ENCODE measurements around the gene PTGFRN. TPM values are rescaled to one million over a fixed set of nuclear protein-coding genes. Genes with fewer than 3 reads are reported as not detected.
"Not testable (repeated sequence)": the region's sequence is repeated elsewhere in the genome, so short reads cannot be mapped to it uniquely, and the experiment has no call there.

PTGFRN gene
- total RNA-seq, 2 experiments from 2014 or later: 0.79 to 1.3 TPM

DNA sequence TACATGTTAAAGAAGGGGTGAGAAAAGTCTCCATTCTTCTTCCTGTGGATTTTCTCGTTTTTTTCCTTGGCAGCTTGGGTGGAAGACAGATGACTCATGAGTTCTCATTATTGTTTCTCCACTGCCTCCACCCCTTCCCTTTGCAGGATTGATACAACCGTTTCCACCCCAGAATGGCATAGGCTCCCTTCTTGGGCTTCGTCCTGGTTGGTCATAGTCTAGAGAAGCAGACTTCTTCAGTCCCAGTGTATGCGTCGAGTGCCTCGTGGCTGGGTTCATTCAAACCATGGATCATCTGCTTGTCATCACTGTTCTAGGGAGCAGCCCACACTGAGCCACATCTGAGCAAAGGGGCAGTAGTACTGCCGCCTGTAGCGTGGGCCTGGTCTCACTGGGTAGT lies 13.7 kb downstream of the PTGFRN start:
- no peaks in the 10 kb centered on the region for H3K27me3 Mint-ChIP-seq
- no peak for DNase-seq
- H3K4me1 Mint-ChIP-seq: peaks cover 4% of the 10 kb centered on the region
- CTCF ChIA-PET: interaction anchor here (1.4 kb wide), 1 partner anchor 12 kb away, joined by 3 read pairs; no protein-coding TSS in a partner anchor
- no peak overlapping the region for H3K4me3 Mint-ChIP-seq
- H3K9me3 Mint-ChIP-seq: no peaks in the 10 kb centered on the region
- no peak overlapping the region for H3K27ac Mint-ChIP-seq
- no peaks in the 10 kb centered on the region for H3K36me3 Mint-ChIP-seq (ENCODE audit: low read depth)
- POLR2A ChIA-PET: no interaction called here

DNA sequence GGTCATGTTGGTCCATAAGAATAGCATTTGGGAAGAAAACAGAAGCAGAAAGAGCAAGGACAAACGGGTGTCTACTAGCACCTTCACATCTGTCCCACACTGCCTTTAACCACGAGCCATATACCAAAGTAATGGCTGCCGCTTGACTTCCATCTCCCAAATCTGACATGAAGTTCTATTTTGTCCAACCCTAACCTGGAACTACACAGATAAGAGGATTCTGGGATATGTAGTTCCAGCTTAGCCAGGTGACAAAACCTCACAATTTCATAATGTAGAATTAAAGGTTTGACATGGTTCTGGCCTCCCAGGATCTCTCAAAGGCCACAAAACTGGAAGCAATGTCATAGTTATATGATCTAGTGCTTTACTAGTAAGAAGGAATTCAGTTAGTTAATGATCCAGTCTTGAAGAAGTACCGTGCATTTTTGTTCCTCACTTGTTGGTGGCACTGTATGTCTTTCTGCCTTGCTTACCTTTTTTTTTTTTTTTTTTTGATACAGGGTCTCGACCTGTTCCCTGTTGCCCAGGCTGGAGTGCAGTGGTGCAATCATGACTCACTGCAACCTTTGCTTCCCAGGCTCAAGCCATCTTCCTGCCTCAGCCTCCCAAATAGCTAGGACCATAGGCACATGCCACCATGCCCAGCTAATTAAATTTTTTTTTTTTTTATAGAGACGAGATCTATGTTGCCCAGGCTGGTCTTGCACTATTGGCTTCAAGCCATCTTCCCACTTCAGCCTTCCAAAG lies 17.5 kb downstream of the PTGFRN start:
- no peaks in the 10 kb centered on the region for H3K27me3 Mint-ChIP-seq
- no peaks in the 10 kb centered on the region for H3K36me3 Mint-ChIP-seq (ENCODE audit: low read depth)
- DNase-seq: no peak
- ChIA-PET CTCF (no interaction called here), POLR2A (no interaction called here)
- no peak overlapping the region for H3K4me3 Mint-ChIP-seq
- peaks cover 6% of the 10 kb centered on the region for H3K4me1 Mint-ChIP-seq
- H3K9me3 Mint-ChIP-seq: no peaks in the 10 kb centered on the region
- no peak overlapping the region for H3K27ac Mint-ChIP-seq

DNA sequence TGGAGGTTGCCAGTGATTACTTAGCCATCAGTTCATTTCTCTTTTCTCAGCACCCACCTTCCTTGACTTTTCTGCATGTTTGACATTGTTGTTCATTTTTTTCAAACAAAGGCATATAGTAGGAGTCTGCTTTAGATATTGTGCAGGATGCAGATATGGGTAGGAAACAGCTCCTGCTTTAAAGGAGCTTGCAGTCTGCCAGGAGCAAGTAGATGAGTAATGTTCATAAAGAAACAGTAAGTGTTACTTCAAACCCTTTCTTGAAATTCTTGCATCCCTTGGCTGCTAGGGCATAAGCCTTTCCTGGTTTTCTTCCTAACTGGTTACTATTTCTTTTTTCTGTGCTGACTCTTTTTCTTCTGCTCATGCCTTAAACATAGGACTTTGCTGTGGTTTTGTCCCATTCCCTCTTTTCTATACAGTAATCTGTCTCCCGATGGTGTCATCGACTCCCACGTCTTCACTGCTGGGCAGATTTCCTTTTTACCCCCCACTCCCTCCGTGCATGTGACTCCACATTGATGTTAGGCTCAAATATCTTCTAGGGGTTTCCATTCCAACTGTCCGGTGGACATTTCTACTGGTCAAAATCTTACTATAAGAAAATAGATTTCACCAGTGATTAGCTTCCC lies 20.4 kb downstream of the PTGFRN start:
- H3K27ac Mint-ChIP-seq: no peak overlapping the region
- peaks cover 3% of the 10 kb centered on the region for H3K9me3 Mint-ChIP-seq
- ChIA-PET POLR2A (no interaction called here), CTCF (interaction anchor here (1.7 kb wide), 1 partner anchor 14 kb away, joined by 8 read pairs; no protein-coding TSS in a partner anchor)
- H3K27me3 Mint-ChIP-seq: peaks cover 1% of the 10 kb centered on the region
- peaks cover 6% of the 10 kb centered on the region for H3K36me3 Mint-ChIP-seq (ENCODE audit: low read depth)
- H3K4me1 Mint-ChIP-seq: peaks cover 29% of the 10 kb centered on the region
- DNase-seq: no peak
- no peak overlapping the region for H3K4me3 Mint-ChIP-seq

DNA sequence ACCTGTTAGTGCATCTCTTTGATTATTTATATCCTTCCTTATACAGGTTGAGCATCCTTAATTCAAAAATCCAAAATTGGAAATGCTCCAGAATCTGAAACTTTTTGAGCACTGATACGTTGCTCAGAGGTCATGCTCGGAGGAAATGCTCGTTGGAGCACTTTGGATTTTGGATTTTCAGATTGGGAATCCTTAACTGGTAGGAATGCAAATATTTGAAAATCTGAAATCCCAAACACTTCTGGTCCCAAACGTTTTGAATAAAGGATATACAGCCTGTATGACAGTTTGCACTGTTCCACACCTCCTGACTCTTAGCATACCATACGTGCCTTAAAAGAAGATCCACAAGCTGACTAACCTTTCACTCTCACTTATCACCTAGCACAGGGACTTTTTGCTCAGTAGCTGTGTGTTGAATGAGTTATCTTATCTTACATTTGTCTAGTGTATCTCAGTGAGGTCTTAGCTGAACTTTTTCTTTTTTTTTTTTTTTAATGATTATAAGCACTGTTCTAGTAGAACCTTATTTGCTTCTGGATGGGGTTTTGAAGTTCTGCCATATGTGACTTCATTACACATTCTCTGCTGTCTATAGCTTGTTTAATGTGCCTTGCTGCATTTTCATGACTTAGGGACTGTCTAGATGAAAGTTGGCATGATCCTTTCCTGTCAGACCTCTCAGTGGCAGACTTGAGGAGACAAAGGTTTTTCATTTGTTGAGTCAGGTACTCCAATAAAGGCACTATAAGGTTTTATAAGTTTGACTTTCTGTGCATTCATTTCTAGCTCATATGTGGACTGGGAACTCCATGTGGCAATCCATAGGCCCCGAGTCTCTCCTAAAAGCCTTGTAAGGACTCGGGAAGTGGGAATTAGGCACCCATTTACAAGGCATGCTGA lies 21.6 kb downstream of the PTGFRN start:
- Mint-ChIP-seq H3K36me3 (ENCODE audit: low read depth) (peaks cover 6% of the 10 kb centered on the region), H3K27ac (no peak overlapping the region), H3K4me1 (peaks cover 30% of the 10 kb centered on the region), H3K27me3 (peaks cover 2% of the 10 kb centered on the region), H3K4me3 (no peak overlapping the region), H3K9me3 (peaks cover 3% of the 10 kb centered on the region)
- DNase-seq: no peak
- ChIA-PET POLR2A (interaction anchor here (0.6 kb wide), 1 partner anchor 16 kb away, joined by 3 read pairs; no protein-coding TSS in a partner anchor), CTCF (interaction anchor here (0.9 to 1.7 kb wide), 2 partner anchors 10 to 15 kb away, joined by 3 to 8 read pairs; no protein-coding TSS in a partner anchor)

DNA sequence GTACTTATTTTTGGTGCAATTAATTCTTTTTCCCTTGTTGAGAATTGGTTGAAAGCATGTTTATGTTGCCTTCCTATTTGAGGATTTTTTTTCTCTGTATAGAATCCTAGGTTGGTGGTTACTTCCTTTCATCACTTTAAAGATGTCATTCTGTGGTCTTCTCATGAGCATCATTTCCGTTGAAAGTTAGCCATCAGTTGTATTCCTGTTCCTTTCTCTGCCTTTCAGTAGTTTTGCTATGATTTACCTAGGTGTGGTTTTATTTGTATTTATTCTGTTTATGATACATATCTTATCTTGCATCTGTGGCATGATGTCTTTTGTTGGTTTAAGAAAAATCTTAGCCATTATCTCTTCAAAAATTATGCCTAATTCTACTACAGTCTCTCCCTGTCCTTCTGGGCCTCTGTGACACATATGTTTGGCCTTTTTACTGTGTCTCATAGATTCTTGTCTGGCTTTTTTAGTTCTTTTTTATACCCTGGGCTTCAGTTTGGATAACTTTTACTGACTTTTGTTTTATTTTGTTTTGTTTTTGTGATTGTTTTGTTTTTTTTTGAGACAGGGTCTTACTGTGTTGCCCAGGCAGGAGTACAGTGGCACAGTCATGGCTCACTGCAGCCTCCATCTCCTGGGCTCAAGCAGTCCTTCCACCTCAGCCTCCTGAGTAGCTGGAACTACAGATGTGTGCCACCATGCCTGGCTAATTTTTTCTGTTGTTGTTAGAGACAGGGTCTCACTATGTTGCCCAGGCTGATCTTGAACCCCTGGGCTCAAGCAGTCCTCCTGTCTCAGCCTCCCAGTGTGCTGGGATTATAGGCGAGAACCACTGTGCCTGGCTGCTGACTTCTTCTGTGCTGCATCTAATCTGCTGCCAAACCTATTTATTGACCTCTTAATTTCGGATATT lies 24.1 kb downstream of the PTGFRN start:
- peak overlapping the region; percentile 72 for H3K27ac Mint-ChIP-seq
- DNase-seq: no peak
- peaks cover 6% of the 10 kb centered on the region for H3K36me3 Mint-ChIP-seq (ENCODE audit: low read depth)
- no peak overlapping the region for H3K4me3 Mint-ChIP-seq
- H3K9me3 Mint-ChIP-seq: peaks cover 3% of the 10 kb centered on the region
- H3K27me3 Mint-ChIP-seq: peaks cover 2% of the 10 kb centered on the region
- peaks cover 33% of the 10 kb centered on the region for H3K4me1 Mint-ChIP-seq
- ChIA-PET POLR2A (no interaction called here), CTCF (interaction anchor here (0.9 to 1.6 kb wide), 8 partner anchors 10 to 196 kb away, joined by 3 to 11 read pairs (median 4); no protein-coding TSS in a partner anchor)

DNA sequence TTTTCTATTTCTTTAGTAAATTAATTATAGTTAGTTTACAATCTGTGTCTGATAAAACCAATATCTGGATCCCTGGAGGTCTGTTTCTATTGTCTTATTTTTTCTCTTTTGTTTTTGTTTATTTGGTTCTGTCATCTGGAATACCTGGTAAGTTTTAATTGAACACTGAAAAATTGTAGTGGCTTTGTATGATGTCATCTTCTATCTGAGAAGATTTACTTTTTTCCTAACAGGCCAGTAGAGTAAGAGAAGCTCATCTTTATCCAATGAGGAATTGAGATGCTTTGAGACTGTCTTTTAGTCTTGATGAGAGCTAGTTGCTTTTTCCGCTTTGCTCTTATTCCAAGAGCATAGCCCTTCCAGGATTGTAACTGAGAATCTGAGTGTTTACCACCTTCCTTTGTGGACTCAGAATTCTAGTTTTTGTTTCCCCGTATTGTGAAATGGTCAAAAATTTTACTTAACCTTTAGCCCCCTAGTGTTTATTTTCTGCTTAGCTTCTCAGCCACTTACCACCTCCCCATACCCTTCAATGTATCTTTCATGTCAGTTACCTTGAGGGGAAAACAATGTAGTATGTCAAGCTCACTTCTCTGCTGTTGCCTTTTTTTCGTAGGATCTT lies 25.0 kb downstream of the PTGFRN start:
- Mint-ChIP-seq H3K9me3 (peaks cover 3% of the 10 kb centered on the region), H3K27ac (peak overlapping the region; percentile 71), H3K4me3 (no peak overlapping the region), H3K4me1 (peaks cover 33% of the 10 kb centered on the region), H3K36me3 (ENCODE audit: low read depth) (peaks cover 6% of the 10 kb centered on the region), H3K27me3 (peaks cover 2% of the 10 kb centered on the region)
- POLR2A ChIA-PET: interaction anchor here (0.6 kb wide), 1 partner anchor 65 kb away, joined by 4 read pairs; no protein-coding TSS in a partner anchor
- CTCF ChIA-PET: interaction anchor here (0.7 to 1.6 kb wide), 12 partner anchors 9 to 201 kb away, joined by 3 to 11 read pairs (median 4); no protein-coding TSS in a partner anchor
- DNase-seq: no peak

DNA sequence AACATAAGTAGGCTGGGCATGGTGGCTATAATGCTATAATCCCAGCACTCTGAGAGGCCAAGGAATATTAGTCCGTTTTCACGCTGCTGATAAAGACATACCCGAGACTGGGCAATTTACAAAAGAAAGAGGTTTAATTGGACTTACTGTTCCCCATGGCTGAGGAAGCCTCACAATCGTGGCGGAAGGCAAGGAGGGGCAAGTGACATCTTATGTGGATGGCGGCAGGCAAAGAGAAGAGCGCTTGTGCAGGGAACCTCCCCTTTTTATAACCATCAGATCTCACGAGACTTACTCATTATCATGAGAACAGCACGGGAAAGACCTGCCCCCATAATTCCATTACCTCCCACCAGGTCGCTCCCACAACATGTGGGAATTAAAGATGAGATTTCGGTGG lies 28.5 kb downstream of the PTGFRN start:
- Mint-ChIP-seq H3K9me3 (peaks cover 3% of the 10 kb centered on the region), H3K27me3 (peaks cover 2% of the 10 kb centered on the region), H3K4me1 (peaks cover 34% of the 10 kb centered on the region), H3K4me3 (no peak overlapping the region), H3K27ac (no peak overlapping the region), H3K36me3 (ENCODE audit: low read depth) (peaks cover 6% of the 10 kb centered on the region)
- DNase-seq: no peak
- ChIA-PET CTCF (no interaction called here), POLR2A (no interaction called here)

DNA sequence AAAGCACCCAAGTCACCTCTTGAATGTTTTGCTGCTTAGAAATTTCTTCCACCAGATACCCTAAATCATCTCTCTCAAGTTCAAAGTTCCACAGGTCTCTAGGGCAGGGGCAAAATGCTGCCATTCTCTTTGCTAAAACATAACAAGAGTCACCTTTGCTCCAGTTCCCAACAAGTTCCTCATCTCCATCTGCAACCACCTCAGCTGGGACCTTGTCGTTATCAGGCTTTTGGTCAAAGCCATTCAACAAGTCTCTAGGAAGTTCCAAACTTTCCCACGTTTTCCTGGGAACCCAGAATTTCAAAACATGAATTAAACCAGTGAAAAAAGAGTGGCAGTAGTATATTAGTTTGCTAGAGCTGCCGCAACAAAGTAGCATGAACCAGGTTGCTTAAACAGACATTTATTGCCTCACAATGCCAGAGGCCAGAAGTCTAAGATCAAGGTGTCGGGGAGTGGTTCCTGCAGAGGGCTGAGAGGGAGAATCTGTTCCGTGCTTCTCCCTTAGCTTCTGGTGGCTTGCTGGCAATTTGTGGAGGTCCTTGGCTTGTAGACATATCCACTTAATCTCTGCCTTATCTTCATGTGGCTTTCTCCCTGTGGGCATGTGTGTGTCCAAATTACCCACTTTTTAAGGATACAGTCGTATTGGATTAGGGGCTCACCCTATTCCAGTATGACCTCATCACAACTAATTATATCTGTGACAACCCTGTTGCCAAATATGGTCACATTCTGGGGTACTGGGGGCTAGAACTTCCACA lies 30.2 kb downstream of the PTGFRN start:
- H3K9me3 Mint-ChIP-seq; POLR2A ChIA-PET; H3K4me3 Mint-ChIP-seq; H3K27me3 Mint-ChIP-seq; H3K36me3 Mint-ChIP-seq (ENCODE audit: low read depth); H3K27ac Mint-ChIP-seq; DNase-seq: not testable (repeated sequence)
- H3K4me1 Mint-ChIP-seq: peaks cover 27% of the 10 kb centered on the region
- CTCF ChIA-PET: interaction anchor here (1.1 kb wide), 2 partner anchors 9 to 15 kb away, joined by 3 to 4 read pairs; no protein-coding TSS in a partner anchor

DNA sequence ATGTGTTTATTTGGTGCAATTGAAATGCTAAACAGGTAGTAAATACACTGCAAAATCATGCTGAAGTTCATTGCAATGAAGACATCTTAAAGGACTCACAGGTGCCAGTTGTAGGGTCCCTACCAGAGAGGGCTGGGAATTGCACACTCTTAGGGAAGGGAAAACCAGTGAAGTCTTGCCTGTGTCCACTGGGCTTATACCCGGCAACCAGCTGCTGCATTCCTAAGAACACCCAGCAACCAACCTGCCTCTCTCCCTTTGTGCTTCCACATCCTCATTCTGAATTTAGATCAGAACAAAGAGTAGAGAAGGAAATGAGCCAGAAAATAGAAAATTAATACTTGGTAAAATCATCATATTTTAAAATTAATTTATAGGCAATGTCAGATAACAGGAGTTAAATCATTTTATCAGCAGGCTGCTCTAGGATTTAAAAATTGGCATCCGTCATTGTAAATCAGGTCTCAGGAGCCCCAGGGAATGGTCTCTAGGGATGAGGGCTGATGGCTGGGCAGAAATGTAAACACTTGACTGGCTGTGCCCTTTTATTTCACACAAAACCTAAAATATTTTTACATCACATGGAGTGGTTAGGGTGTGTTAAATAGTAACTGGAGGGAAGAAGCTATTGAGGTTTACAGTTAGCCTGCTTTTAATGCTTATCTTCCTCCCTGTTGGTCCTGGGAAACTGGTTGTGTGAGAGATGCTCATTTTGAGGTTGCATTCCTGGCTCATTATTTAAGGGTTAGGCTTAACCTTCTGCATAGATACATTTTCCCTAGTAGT lies 31.3 kb downstream of the PTGFRN start:
- CTCF ChIA-PET: interaction anchor here (0.8 to 1.7 kb wide), 4 partner anchors 9 to 50 kb away, joined by 3 to 5 read pairs (median 4); no protein-coding TSS in a partner anchor
- Mint-ChIP-seq H3K27ac (no peak overlapping the region), H3K36me3 (ENCODE audit: low read depth) (no peaks in the 10 kb centered on the region), H3K9me3 (no peaks in the 10 kb centered on the region), H3K4me1 (peaks cover 35% of the 10 kb centered on the region), H3K4me3 (no peak overlapping the region), H3K27me3 (no peaks in the 10 kb centered on the region)
- POLR2A ChIA-PET: no interaction called here
- DNase-seq: no peak

DNA sequence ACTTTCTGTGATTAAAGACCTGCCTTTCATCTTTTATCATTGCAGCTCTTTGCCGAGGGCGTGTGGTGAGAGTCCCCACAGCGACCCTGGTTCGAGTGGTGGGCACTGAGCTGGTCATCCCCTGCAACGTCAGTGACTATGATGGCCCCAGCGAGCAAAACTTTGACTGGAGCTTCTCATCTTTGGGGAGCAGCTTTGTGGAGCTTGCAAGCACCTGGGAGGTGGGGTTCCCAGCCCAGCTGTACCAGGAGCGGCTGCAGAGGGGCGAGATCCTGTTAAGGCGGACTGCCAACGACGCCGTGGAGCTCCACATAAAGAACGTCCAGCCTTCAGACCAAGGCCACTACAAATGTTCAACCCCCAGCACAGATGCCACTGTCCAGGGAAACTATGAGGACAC lies 32.0 kb downstream of the PTGFRN start:
- Mint-ChIP-seq H3K9me3 (no peaks in the 10 kb centered on the region), H3K4me3 (no peak overlapping the region), H3K27ac (no peak overlapping the region), H3K27me3 (no peaks in the 10 kb centered on the region), H3K36me3 (ENCODE audit: low read depth) (no peaks in the 10 kb centered on the region), H3K4me1 (peaks cover 39% of the 10 kb centered on the region)
- DNase-seq: no peak
- ChIA-PET POLR2A (no interaction called here), CTCF (interaction anchor here (0.8 to 1.7 kb wide), 3 partner anchors 9 to 49 kb away, joined by 3 to 5 read pairs (median 3); no protein-coding TSS in a partner anchor)
